Measurements from ENCODE around the gene CDK2AP2.
"Not testable (repeated sequence)": the region's sequence is repeated elsewhere in the genome, so short reads cannot be mapped to it uniquely, and the experiment has no call there.

Gene CDK2AP2

DNA sequence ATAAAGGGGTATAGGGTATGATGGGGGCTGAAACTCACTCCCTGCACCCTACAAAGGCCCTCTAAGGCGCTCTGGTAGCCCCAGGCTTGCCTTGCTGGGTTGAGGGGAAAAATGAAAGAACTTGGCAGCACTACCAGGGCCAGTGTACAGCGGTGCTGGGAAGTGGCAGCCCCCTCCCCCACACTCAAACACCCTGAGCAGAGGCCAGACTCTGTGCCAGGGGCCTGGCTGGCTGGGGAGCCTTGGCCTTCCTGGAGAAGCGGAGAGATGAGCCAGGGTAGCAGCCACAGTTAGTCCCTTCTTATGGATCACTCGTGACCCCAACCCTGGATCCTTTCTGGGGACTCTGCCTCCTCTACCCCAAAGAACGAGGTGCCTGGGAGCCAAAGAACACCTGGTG lies 41.6 kb downstream of the CDK2AP2 start:
- DNase-seq (ENCODE audit: low spot score): no peak

- not testable (repeated sequence) for DNase-seq (ENCODE audit: low spot score)
Observed at GRCh38 chr11:67465530-67465929, 42.4 kb downstream of the CDK2AP2 start.

DNA sequence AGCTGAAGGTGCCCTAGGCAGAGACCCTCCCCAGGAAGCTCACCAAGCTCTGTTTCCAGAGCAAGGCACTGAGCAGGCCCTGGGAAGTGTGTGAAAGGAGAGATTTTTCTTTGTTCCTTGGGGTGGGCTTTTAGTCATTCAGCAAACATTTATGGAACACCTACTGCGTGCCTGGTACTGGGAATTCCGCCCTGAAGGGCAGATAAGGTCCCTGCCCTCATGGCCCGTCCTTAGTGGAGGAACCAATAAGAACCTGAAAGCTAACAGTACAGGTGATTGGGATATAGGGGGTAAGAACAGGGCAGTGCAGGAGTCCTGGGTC lies 42.8 kb downstream of the CDK2AP2 start:
- no peak for DNase-seq (ENCODE audit: low spot score)

DNA sequence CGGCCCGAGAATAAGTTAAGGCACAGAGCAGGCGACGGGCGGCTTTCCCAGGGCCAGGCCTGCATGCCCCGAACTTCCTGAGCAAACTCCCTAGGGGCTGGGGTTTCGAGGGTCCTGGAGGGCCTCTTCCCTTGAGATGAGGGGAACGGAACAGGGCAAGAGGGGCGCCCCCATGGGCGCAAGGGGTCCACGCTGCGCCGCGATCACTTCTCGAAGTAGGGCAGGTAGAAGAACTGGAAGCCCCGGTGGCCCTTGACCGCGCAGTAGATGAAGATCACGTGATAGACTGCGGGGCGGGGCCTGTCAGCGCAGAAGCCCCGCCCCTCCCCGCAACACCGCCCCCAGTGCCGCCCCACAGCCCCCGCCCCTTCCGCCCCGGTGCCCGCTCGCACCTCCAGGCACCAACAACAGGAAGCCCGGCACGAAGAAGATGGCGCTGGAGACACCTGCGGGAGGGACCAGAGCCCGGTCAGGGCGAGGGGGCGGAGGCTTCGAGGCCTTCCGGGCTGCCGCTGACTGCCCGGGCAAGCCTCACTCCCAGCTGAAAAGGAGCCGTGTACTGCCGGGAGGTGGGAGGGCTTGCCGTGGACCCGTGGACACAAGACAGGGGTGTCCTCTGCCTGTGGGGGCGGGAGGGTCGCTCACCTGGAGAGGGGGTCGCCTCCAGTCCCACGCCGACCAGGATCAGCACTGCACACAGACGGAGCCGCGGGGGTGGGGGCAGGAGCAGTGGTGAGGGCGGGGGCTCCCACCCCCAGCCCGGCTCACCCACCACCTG lies 43.4 kb downstream of the CDK2AP2 start:
- peak; percentile 94 for DNase-seq (ENCODE audit: low spot score)

GRCh38 chr11:67463680-67464410 lies 44.1 kb downstream of the CDK2AP2 start:
- no peak for DNase-seq (ENCODE audit: low spot score)

DNA sequence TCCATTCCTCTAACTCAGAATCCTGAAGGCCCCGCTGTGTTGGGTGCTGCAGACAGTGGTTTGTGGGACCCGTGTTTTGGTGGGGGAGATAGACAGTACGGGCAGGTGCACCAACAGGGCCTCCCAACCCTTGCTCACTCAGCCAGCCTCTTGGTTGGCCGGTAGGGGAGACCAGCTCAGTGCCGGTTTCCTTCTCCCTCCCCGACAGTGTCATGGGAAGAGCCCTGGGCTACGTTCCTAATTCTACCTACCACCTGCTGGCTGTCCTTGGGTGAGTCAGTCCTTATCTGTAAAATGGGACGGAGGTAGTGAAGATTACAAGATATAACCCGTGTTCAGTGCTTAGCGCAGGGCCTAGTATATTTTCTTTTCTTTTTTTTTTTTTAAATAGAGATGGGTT lies 44.8 kb downstream of the CDK2AP2 start:
- DNase-seq (ENCODE audit: low spot score): no peak

DNA sequence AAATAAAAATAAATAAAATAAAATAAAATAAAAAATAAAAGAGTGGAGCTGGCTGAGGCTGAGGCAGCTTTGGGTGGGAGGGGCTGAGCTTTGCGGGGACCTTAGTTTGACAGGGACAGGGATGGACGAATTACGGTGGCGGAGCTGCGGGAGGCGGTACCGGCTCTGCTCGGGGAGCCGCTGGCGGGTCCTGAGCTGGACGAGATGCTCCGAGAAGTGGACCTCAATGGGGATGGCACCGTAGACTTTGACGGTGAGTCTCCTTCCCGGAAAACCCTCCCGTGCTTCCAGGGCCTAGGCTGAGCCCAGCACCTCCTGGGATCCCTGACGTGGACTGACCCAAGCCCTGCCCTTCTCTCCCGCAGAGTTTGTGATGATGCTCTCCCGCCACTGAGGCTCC lies 49.7 kb downstream of the CDK2AP2 start:
- DNase-seq (ENCODE audit: low spot score): no peak

GRCh38 chr11:67457453-67457852 lies 50.5 kb downstream of the CDK2AP2 start:
- DNase-seq (ENCODE audit: low spot score): no peak
